Suprapubic skin (tissue), 4 donors: ENCODE data around the gene SESN2.

Experiments
- EP300 ChIP-seq: sonication (generic); formaldehyde crosslinking; IDR thresholded peaks from one replicate; pipeline ENCODE4 v1.6.1; 2017; ENCODE audit warnings: antibody characterized with exemption
- POLR2AphosphoS5 ChIP-seq, 3 donors: sonication (generic); formaldehyde crosslinking; IDR thresholded peaks; one replicate each; pipeline ENCODE4 v1.6.1; 2017; ENCODE audit warnings: antibody characterized with exemption in 3 of 3

GRCh38 chr1:28326984-28327383 is 67.7 kb downstream of the SESN2 start:
- TF ChIP-seq POLR2AphosphoS5 (IDR thresholded peaks at IDR 0.05) = no peak
- TF ChIP-seq EP300 = no peak
